Smooth muscle cell (in vitro differentiated cells): ENCODE results near the gene MAPRE3. TPM values are rescaled to one million over a fixed set of nuclear protein-coding genes. Genes with fewer than 3 reads are reported as not detected.

Experiments
- DNase-seq: peaks from one replicate; lab custom pipeline; 2025; ENCODE audit not compliant: unreplicated experiment; lab: John Stamatoyannopoulos, UW
- H2AFZ ChIP-seq: fragments of 200-600 bp; sonication (generic); 2 replicates; pipeline ENCODE4 v1.6.0; 2016; ENCODE audit warnings: antibody characterized with exemption, low read depth, mild to moderate bottlenecking
- H3F3A ChIP-seq: fragments of 200-600 bp; sonication (generic); 2 replicates; pipeline ENCODE4 v1.6.0; 2017; ENCODE audit warnings: antibody characterized with exemption, low read depth
- H3K27ac ChIP-seq: fragments of 200-600 bp; sonication (generic); 2 replicates; pipeline ENCODE4 v1.5.1; 2016; ENCODE audit warnings: low read depth, mild to moderate bottlenecking
- H3K27me3 ChIP-seq: fragments of 200-600 bp; sonication (generic); 2 replicates; pipeline ENCODE4 v1.6.1; 2016; ENCODE audit warnings: low read depth, mild to moderate bottlenecking
- H3K36me3 ChIP-seq: fragments of 200-600 bp; sonication (generic); 2 replicates; pipeline ENCODE4 v1.5.1; 2016; ENCODE audit warnings: low read depth
- H3K4me1 ChIP-seq: fragments of 200-600 bp; sonication (generic); 2 replicates; pipeline ENCODE4 v1.5.1; 2016; ENCODE audit warnings: low read depth
- H3K4me2 ChIP-seq: fragments of 200-600 bp; sonication (generic); 2 replicates; pipeline ENCODE4 v1.6.0; 2016; ENCODE audit warnings: mild to moderate bottlenecking
- H3K4me3 ChIP-seq: fragments of 200-600 bp; sonication (generic); 2 replicates; pipeline ENCODE4 v1.5.1; 2016; ENCODE audit warnings: mild to moderate bottlenecking
- H3K79me2 ChIP-seq: fragments of 200-600 bp; sonication (generic); 2 replicates; pipeline ENCODE4 v1.6.0; 2016; ENCODE audit warnings: low read depth, mild to moderate bottlenecking
- H3K9ac ChIP-seq: fragments of 200-600 bp; sonication (generic); 2 replicates; pipeline ENCODE4 v1.6.0; 2016; ENCODE audit warnings: low read depth
- H3K9me3 ChIP-seq: fragments of 200-600 bp; sonication (generic); replicated peaks from 2 replicates; pipeline ENCODE4 v1.5.1; 2016; ENCODE audit warnings: low read depth
- H4K20me1 ChIP-seq: fragments of 200-600 bp; sonication (generic); 2 replicates; pipeline ENCODE4 v1.6.0; 2016; ENCODE audit warnings: low read depth
- WGBS: methylation state at CpG from one replicate; pipeline ENCODE4 v1.1.7; 2016; ENCODE audit warnings: low lambda C conversion rate; 5-methylcytosine and 5-hydroxymethylcytosine counted together
- polyA plus RNA-seq: library from polyadenylated mRNA; unstranded; fragments of >200 nt; fragmentation: Nextera tagmentation; extraction: Ambion mirVana; gene quantifications from 2 replicates; pipeline ENCODE4 v1.2.1, GENCODE V29; 2016
- total RNA-seq: library from RNA; depleted of rRNA; stranded (reverse); fragments of >200 nt; gene quantifications from 2 replicates; pipeline ENCODE4 v1.2.3, GENCODE V29; 2014
- TF ChIP-seq, protein P1 (sequence below): fragments of 200-600 bp; sonication (generic); IDR thresholded peaks from 2 replicates; pipeline ENCODE4 v1.5.1; 2017; ENCODE audit warnings: borderline replicate concordance, mild to moderate bottlenecking, antibody characterized with exemption; ENCODE audit not compliant: insufficient read depth, poor library complexity, severe bottlenecking

The MAPRE3 gene
- total and polyA plus RNA-seq, 2 experiments from 2014 or later: 12.5 to 30.5 TPM

- Histone ChIP-seq H3K9ac (no peak overlapping the region), H2AFZ (no peak overlapping the region), H3K4me1 (peaks cover 6% of the 10 kb centered on the region), H3K4me2 (no peak overlapping the region), H3K36me3 (no peaks in the 10 kb centered on the region), H4K20me1 (peaks cover 71% of the 10 kb centered on the region), H3K9me3 (no peaks in the 10 kb centered on the region), H3K27me3 (no peaks in the 10 kb centered on the region), H3F3A (peaks cover 7% of the 10 kb centered on the region), H3K27ac (no peak overlapping the region), H3K4me3 (no peak overlapping the region), H3K79me2 (peaks cover 5% of the 10 kb centered on the region)
- WGBS: 96% methylated on average over 3 of the region's 3 CpGs
- no peak for DNase-seq
- TF ChIP-seq, protein P1, sequence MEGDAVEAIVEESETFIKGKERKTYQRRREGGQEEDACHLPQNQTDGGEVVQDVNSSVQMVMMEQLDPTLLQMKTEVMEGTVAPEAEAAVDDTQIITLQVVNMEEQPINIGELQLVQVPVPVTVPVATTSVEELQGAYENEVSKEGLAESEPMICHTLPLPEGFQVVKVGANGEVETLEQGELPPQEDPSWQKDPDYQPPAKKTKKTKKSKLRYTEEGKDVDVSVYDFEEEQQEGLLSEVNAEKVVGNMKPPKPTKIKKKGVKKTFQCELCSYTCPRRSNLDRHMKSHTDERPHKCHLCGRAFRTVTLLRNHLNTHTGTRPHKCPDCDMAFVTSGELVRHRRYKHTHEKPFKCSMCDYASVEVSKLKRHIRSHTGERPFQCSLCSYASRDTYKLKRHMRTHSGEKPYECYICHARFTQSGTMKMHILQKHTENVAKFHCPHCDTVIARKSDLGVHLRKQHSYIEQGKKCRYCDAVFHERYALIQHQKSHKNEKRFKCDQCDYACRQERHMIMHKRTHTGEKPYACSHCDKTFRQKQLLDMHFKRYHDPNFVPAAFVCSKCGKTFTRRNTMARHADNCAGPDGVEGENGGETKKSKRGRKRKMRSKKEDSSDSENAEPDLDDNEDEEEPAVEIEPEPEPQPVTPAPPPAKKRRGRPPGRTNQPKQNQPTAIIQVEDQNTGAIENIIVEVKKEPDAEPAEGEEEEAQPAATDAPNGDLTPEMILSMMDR: no peak
Measured at GRCh38 chr2:26983746-26984145, 13.3 kb downstream of the MAPRE3 start.

- TF ChIP-seq, protein P1: no peak
- Histone ChIP-seq H3K9ac (no peak overlapping the region), H3K36me3 (no peaks in the 10 kb centered on the region), H3K79me2 (peaks cover 5% of the 10 kb centered on the region), H3K4me2 (no peak overlapping the region), H3K9me3 (no peaks in the 10 kb centered on the region), H3K4me1 (peaks cover 6% of the 10 kb centered on the region), H4K20me1 (peaks cover 72% of the 10 kb centered on the region), H2AFZ (no peak overlapping the region), H3K4me3 (no peak overlapping the region), H3K27me3 (no peaks in the 10 kb centered on the region), H3K27ac (no peak overlapping the region), H3F3A (peaks cover 9% of the 10 kb centered on the region)
- DNase-seq: no peak
- 92% methylated on average over 4 of the region's 4 CpGs for WGBS
Measured at GRCh38 chr2:26985807-26986206, 15.4 kb downstream of the MAPRE3 start.

- H3K27me3 ChIP-seq: no peaks in the 10 kb centered on the region
- TF ChIP-seq, protein P1: no peak
- H3K27ac ChIP-seq: no peak overlapping the region
- H4K20me1 ChIP-seq: peaks cover 78% of the 10 kb centered on the region
- no peaks in the 10 kb centered on the region for H3K9me3 ChIP-seq
- 85% methylated on average over 5 of the region's 5 CpGs for WGBS
- peaks cover 5% of the 10 kb centered on the region for H3K79me2 ChIP-seq
- peaks cover 9% of the 10 kb centered on the region for H3F3A ChIP-seq
- H3K4me2 ChIP-seq: no peak overlapping the region
- no peaks in the 10 kb centered on the region for H3K36me3 ChIP-seq
- no peak overlapping the region for H2AFZ ChIP-seq
- no peak for DNase-seq
- no peak overlapping the region for H3K9ac ChIP-seq
- no peak overlapping the region for H3K4me3 ChIP-seq
- H3K4me1 ChIP-seq: peaks cover 6% of the 10 kb centered on the region
Measured at GRCh38 chr2:26986576-26986975, 16.1 kb downstream of the MAPRE3 start.

GRCh38 chr2:26988058-26988860, 17.8 kb downstream of the MAPRE3 start:
- Histone ChIP-seq H3F3A (peaks cover 9% of the 10 kb centered on the region), H3K4me2 (peak overlapping the region; percentile 40), H3K79me2 (no peaks in the 10 kb centered on the region), H4K20me1 (peaks cover 82% of the 10 kb centered on the region), H3K36me3 (no peaks in the 10 kb centered on the region), H3K9me3 (no peaks in the 10 kb centered on the region), H2AFZ (no peak overlapping the region), H3K9ac (no peak overlapping the region), H3K4me3 (no peak overlapping the region), H3K4me1 (peaks cover 6% of the 10 kb centered on the region), H3K27ac (peak overlapping the region; percentile 49), H3K27me3 (no peaks in the 10 kb centered on the region)
- 30% methylated on average over 4 of the region's 4 CpGs for WGBS
- DNase-seq: no peak
- TF ChIP-seq, protein P1: no peak
